Endothelial cell of umbilical vein (primary cell): ENCODE results near the gene APCDD1. TPM values are rescaled to one million over a fixed set of nuclear protein-coding genes. Genes with fewer than 3 reads are reported as not detected.

ENCODE experiments used
- BruUV-seq: library from RNA; stranded (reverse); fragments of 400-500 nt; replicated peaks from 2 replicates; lab custom pipeline; 2021; lab: Mats Ljungman, UMichigan
- CTCF ChIA-PET: fragments of 300-600, 350-600 bp; sonication (Branson Sonifier 250); formaldehyde crosslinking; loops from one replicate; lab custom pipeline; 2021; ENCODE audit warnings: antibody characterized with exemption, inconsistent platforms; lab: Charles Lee
- POLR2A ChIA-PET: fragments of 300-600, 350-600 bp; sonication (Branson Sonifier 250); formaldehyde crosslinking; loops from one replicate; lab custom pipeline; 2021; ENCODE audit warnings: antibody characterized with exemption, inconsistent platforms; lab: Charles Lee
- DNase-seq: peaks from one replicate; pipeline ENCODE4 v3.0.0-alpha.2; 2011; ENCODE audit warnings: low read depth, low spot score
- FAIRE-seq: peaks from 2 replicates; lab custom pipeline; 2011; peaks lifted over from hg19 to GRCh38; lab: Jason Lieb, UNC
- H2AFZ ChIP-seq: 2 replicates; pipeline ENCODE4 v1.6.0; 2012; ENCODE audit warnings: low read depth, low read length, control low read depth, inconsistent platforms
- H3K27ac ChIP-seq: 2 replicates; pipeline ENCODE4 v1.5.1; 2011; ENCODE audit warnings: low read depth, mild to moderate bottlenecking, control low read depth, low read length, moderate library complexity; ENCODE audit not compliant: insufficient read depth
- H3K27me3 ChIP-seq, 2 experiments: 2 replicates each; pipeline versions ENCODE4 v1.6.0 to v1.6.1; 2011; ENCODE audit warnings: low read length in 2 of 2, mixed read lengths in 1 of 2; ENCODE audit not compliant: control insufficient read depth in 2 of 2, insufficient read depth in 2 of 2
- H3K36me3 ChIP-seq, 2 experiments: 2 replicates in 1 of 2; 3 replicates in 1 of 2; pipeline ENCODE4 v1.5.1; 2011; ENCODE audit warnings: low read length in 2 of 2, mild to moderate bottlenecking in 1 of 2, moderate library complexity in 1 of 2; ENCODE audit not compliant: control insufficient read depth in 2 of 2, insufficient read depth in 2 of 2; ENCODE audit errors: extremely low read depth in 1 of 2
- H3K4me1 ChIP-seq: 3 replicates; pipeline ENCODE4 v1.5.1; 2011; ENCODE audit warnings: mild to moderate bottlenecking, low read length; ENCODE audit not compliant: control insufficient read depth, insufficient read depth; ENCODE audit errors: extremely low read depth
- H3K4me2 ChIP-seq: 2 replicates; pipeline ENCODE4 v1.6.1; 2011; ENCODE audit warnings: low read length, control low read depth, mixed read lengths; ENCODE audit not compliant: insufficient read depth
- H3K4me3 ChIP-seq, 3 experiments: fragments of 200-600 bp in 1 of 3; sonication (generic), shearing (Covaris generic) in 1 of 3; replicated peaks in 1 of 3; 2 replicates each; pipeline ENCODE4 v1.5.1; 2011 to 2016; ENCODE audit warnings: control low read depth in 3 of 3, low read length in 3 of 3, mild to moderate bottlenecking in 2 of 3, inconsistent platforms in 1 of 3, low read depth in 1 of 3, moderate library complexity in 1 of 3; ENCODE audit not compliant: insufficient read depth in 1 of 3
- H3K79me2 ChIP-seq: 2 replicates; pipeline ENCODE4 v1.6.0; 2012; ENCODE audit warnings: low read length, inconsistent platforms; ENCODE audit not compliant: control insufficient read depth, insufficient read depth
- H3K9ac ChIP-seq: replicated peaks from 2 replicates; pipeline ENCODE3; 2011; ENCODE audit warnings: low read length, control low read depth; ENCODE audit not compliant: insufficient read depth; ENCODE audit errors: extremely low read depth
- H3K9me1 ChIP-seq: replicated peaks from 3 replicates; pipeline ENCODE4 v1.6.0; 2011; ENCODE audit warnings: mild to moderate bottlenecking, low read length; ENCODE audit not compliant: control insufficient read depth, insufficient read depth; ENCODE audit errors: extremely low read depth
- H3K9me3 ChIP-seq: replicated peaks from 2 replicates; pipeline ENCODE4 v1.5.1; 2012; ENCODE audit warnings: low read length, inconsistent platforms; ENCODE audit not compliant: control insufficient read depth, insufficient read depth
- H4K20me1 ChIP-seq: replicated peaks from 2 replicates; pipeline ENCODE3; 2011; ENCODE audit warnings: mild to moderate bottlenecking, low read length; ENCODE audit not compliant: control insufficient read depth, insufficient read depth; ENCODE audit errors: extremely low read depth
- CTCF ChIP-seq, 2 donors: IDR thresholded peaks; 1 replicate in 1 of 2; 2 replicates in 1 of 2; pipeline ENCODE4 v1.5.1; 2011; ENCODE audit warnings: low read length in 2 of 2, mild to moderate bottlenecking in 2 of 2, moderate library complexity in 2 of 2, control low read depth in 1 of 2, inconsistent platforms in 1 of 2, low read depth in 1 of 2; ENCODE audit not compliant: insufficient read depth in 1 of 2; ENCODE audit errors: extremely low read depth in 1 of 2
- EZH2 ChIP-seq: IDR thresholded peaks from 2 replicates; pipeline ENCODE4 v1.6.1; 2012; ENCODE audit warnings: borderline replicate concordance, low read depth, mild to moderate bottlenecking, moderate library complexity, low read length, inconsistent platforms; ENCODE audit not compliant: severe bottlenecking
- FOS ChIP-seq: IDR thresholded peaks from 2 replicates; pipeline ENCODE4 v1.6.1; 2011; ENCODE audit warnings: mild to moderate bottlenecking, low read length, moderate library complexity, borderline replicate concordance; ENCODE audit not compliant: insufficient read depth
- GATA2 ChIP-seq: IDR thresholded peaks from 2 replicates; pipeline ENCODE4 v1.7.0; 2011; ENCODE audit warnings: low read depth, mild to moderate bottlenecking, moderate library complexity, mixed read lengths, low read length; ENCODE audit not compliant: insufficient read length, insufficient read depth
- JUN ChIP-seq: IDR thresholded peaks from 2 replicates; pipeline ENCODE4 v1.6.1; 2011; ENCODE audit warnings: borderline replicate concordance, low read depth; ENCODE audit not compliant: insufficient read length, insufficient read depth
- MAX ChIP-seq: IDR thresholded peaks from 2 replicates; pipeline ENCODE4 v1.6.1; 2011; ENCODE audit not compliant: insufficient read depth, insufficient read length
- MYC ChIP-seq: IDR thresholded peaks from one replicate; pipeline ENCODE4 v1.6.1; 2011; ENCODE audit warnings: mild to moderate bottlenecking, low read depth, low read length
- POLR2A ChIP-seq: IDR thresholded peaks from 2 replicates; pipeline ENCODE4 v1.6.1; 2012; ENCODE audit warnings: low read depth, mild to moderate bottlenecking, control low read depth, low read length
- dilution Hi-C: fragments of 300-500 bp; cut with MboI; formaldehyde crosslinking; loops from one replicate; pipeline ENCODE4 v1.15.0; 2019; ENCODE audit warnings: low sequenced_read_pairs; ENCODE audit not compliant: extremely low pct_ligation_motif_present
- intact Hi-C: fragments of 100-400 bp; cut with micrococcal nuclease; formaldehyde crosslinking; loops from one replicate; pipeline ENCODE4 v1.10.0; 2022
- polyA plus RNA-seq, 4 experiments: library from polyadenylated mRNA; depleted of rRNA in 3 of 4; stranded (reverse) in 3 of 4; unstranded in 1 of 4; fragments of >200 nt; gene quantifications; 2 replicates each; pipeline versions ENCODE4 v1.2.1 to v1.2.3, GENCODE V29; 2011 to 2012; ENCODE audit warnings: missing spikeins in 1 of 4
- total RNA-seq: library from RNA; stranded (reverse); gene quantifications from 2 replicates; pipeline ENCODE4 v1.2.3, GENCODE V29; 2021

APCDD1 gene
- total and polyA plus RNA-seq, 2 donors (not counting 3 experiments of a cell fraction or from before 2014, with no cell fraction given), result 0.95 to 1.4 TPM

GRCh38 chr18:10444314-10445006, 10.0 kb upstream of the APCDD1 start:
- no peak overlapping the region for H2AFZ ChIP-seq
- H3K27ac ChIP-seq, result no peak overlapping the region
- dilution Hi-C loops (no loop called here), intact Hi-C loops (no loop called here)
- no peaks in the 10 kb centered on the region for H3K9me1 ChIP-seq
- CTCF ChIA-PET, result no interaction called here
- no peaks in the 10 kb centered on the region for H3K79me2 ChIP-seq
- no peaks in the 10 kb centered on the region for H3K36me3 ChIP-seq
- H3K4me3 ChIP-seq, result no peak overlapping the region
- no TSS peak for BruUV-seq
- no peaks in the 10 kb centered on the region for H3K4me1 ChIP-seq
- H3K9me3 ChIP-seq, result no peaks in the 10 kb centered on the region
- FAIRE-seq (no peak), DNase-seq (no peak)
- H4K20me1 ChIP-seq, result no peaks in the 10 kb centered on the region
- POLR2A ChIA-PET, result no interaction called here
- H3K27me3 ChIP-seq, result peaks cover 3 to 11% of the 10 kb centered on the region in 2 experiments
- TF ChIP-seq MYC (no peak), FOS (no peak), EZH2 (no peak), POLR2A (no peak), MAX (no peak), CTCF (IDR thresholded peaks at IDR 0.05; ENCODE audit: extremely low read depth in 1 of 2, insufficient read depth in 1 of 2, low read depth in 1 of 2, low read length in 2 of 2) (no peak), JUN (no peak), GATA2 (no peak)
- no peak overlapping the region for H3K4me2 ChIP-seq
- no peak overlapping the region for H3K9ac ChIP-seq
